HepG2 (cell line): ENCODE results near the gene ABCB9. TPM values are rescaled to one million over a fixed set of nuclear protein-coding genes. Genes with fewer than 3 reads are reported as not detected.
A peak's percentile ranks its signal among the peaks of the same experiment; 100 is the strongest.

Experiments
- DR1 ChIP-seq: sonication (generic); formaldehyde crosslinking; IDR thresholded peaks from 2 replicates; pipeline ENCODE4 v1.8.0; 2021; ENCODE audit warnings: mild to moderate bottlenecking, missing genetic modification reagents, inconsistent platforms
- ERF ChIP-seq: IDR thresholded peaks from 2 replicates; pipeline ENCODE4 v1.6.1; 2018; ENCODE audit warnings: missing biosample characterization, missing genetic modification reagents
- EZH2 ChIP-seq: conservative IDR thresholded peaks from 2 replicates; pipeline ENCODE4 v1.6.1; 2012; ENCODE audit warnings: mild to moderate bottlenecking, low read depth, low read length, moderate library complexity
- GPN1 ChIP-seq: sonication (generic); formaldehyde crosslinking; IDR thresholded peaks from 2 replicates; pipeline ENCODE4 v1.5.1; 2020; ENCODE audit warnings: missing genetic modification reagents, borderline replicate concordance
- HMGXB4 ChIP-seq, 2 experiments: sonication (generic) in 1 of 2; formaldehyde crosslinking in 1 of 2; IDR thresholded peaks; 2 replicates each; pipeline versions ENCODE4 v1.4.0 to v1.6.1; 2018 to 2020; ENCODE audit warnings: missing genetic modification reagents in 2 of 2, borderline replicate concordance in 1 of 2, low read depth in 1 of 2, mild to moderate bottlenecking in 1 of 2, missing biosample characterization in 1 of 2
- MEIS2 ChIP-seq: sonication (generic); formaldehyde crosslinking; IDR thresholded peaks from 2 replicates; pipeline ENCODE4 v1.9.0; 2021; ENCODE audit warnings: mild to moderate bottlenecking, missing genetic modification reagents
- NCOA2 ChIP-seq: sonication (generic); formaldehyde crosslinking; IDR thresholded peaks from 2 replicates; pipeline ENCODE4 v1.8.0; 2022; ENCODE audit warnings: inconsistent platforms
- RELA ChIP-seq: sonication (generic); formaldehyde crosslinking; IDR thresholded peaks from 2 replicates; pipeline ENCODE4 v1.4.0; 2020; ENCODE audit warnings: missing genetic modification reagents
- SP4 ChIP-seq: sonication (generic); formaldehyde crosslinking; IDR thresholded peaks from 2 replicates; pipeline ENCODE4 v1.8.1; 2023; ENCODE audit warnings: mild to moderate bottlenecking, missing genetic modification reagents
- SRF ChIP-seq: IDR thresholded peaks from 2 replicates; pipeline ENCODE4 v1.6.1; 2011; ENCODE audit warnings: mild to moderate bottlenecking, low read depth, low read length, moderate library complexity
- TMF1 ChIP-seq: sonication (generic); formaldehyde crosslinking; IDR thresholded peaks from 2 replicates; pipeline ENCODE4 v1.8.1; 2022; ENCODE audit warnings: low read depth, missing genetic modification reagents
- TP53 ChIP-seq: sonication (generic); formaldehyde crosslinking; conservative IDR thresholded peaks from 2 replicates; pipeline ENCODE4 v1.4.0; 2020; ENCODE audit warnings: missing genetic modification reagents
- ZBTB42 ChIP-seq: sonication (generic); formaldehyde crosslinking; IDR thresholded peaks from 2 replicates; pipeline ENCODE4 v1.5.0; 2020; ENCODE audit warnings: mild to moderate bottlenecking, missing genetic modification reagents
- ZFP91 ChIP-seq: sonication (generic); formaldehyde crosslinking; IDR thresholded peaks from 2 replicates; pipeline ENCODE4 v1.9.0; 2022; ENCODE audit warnings: missing genetic modification reagents, mild to moderate bottlenecking, borderline replicate concordance
- ZHX1 ChIP-seq: sonication (generic); formaldehyde crosslinking; IDR thresholded peaks from 2 replicates; pipeline ENCODE4 v1.8.1; 2022; ENCODE audit warnings: low read depth, mild to moderate bottlenecking, missing genetic modification reagents
- ZNF235 ChIP-seq: sonication (generic); formaldehyde crosslinking; IDR thresholded peaks from 2 replicates; pipeline ENCODE4 v1.8.1; 2023; ENCODE audit warnings: mild to moderate bottlenecking, missing genetic modification reagents, borderline replicate concordance
- ZNF317 ChIP-seq: sonication (generic); formaldehyde crosslinking; IDR thresholded peaks from 2 replicates; pipeline ENCODE4 v1.5.0; 2020; ENCODE audit warnings: mild to moderate bottlenecking, missing genetic modification reagents
- ZNF343 ChIP-seq: sonication (generic); formaldehyde crosslinking; IDR thresholded peaks from 2 replicates; pipeline ENCODE4 v1.4.0; 2020; ENCODE audit warnings: mild to moderate bottlenecking, missing genetic modification reagents
- ZNF556 ChIP-seq: sonication (generic); formaldehyde crosslinking; IDR thresholded peaks from 2 replicates; pipeline ENCODE4 v1.4.0; 2020; ENCODE audit warnings: mild to moderate bottlenecking, missing genetic modification reagents, borderline replicate concordance
- ZNF740 ChIP-seq: sonication (generic); formaldehyde crosslinking; IDR thresholded peaks from 2 replicates; pipeline ENCODE4 v1.4.0; 2020; ENCODE audit warnings: missing genetic modification reagents
- polyA plus RNA-seq, 8 experiments: library from polyadenylated mRNA; depleted of rRNA in 3 of 8; stranded (reverse) in 7 of 8; unstranded in 1 of 8; fragments of >200 nt; fragmentation: Illumina TruSeq in 4 of 8; extraction: Trizol in 4 of 8; gene quantifications; 2 replicates each; pipeline versions ENCODE4 v1.2.1 to v1.2.3, GENCODE V29; 2011 to 2016; ENCODE audit warnings: low read depth in 4 of 8, missing spikeins in 1 of 8, mixed read lengths in 1 of 8; ENCODE audit not compliant: insufficient read depth in 1 of 8
- total RNA-seq, 5 experiments: library from RNA; depleted of rRNA; stranded (reverse); fragments of >200 nt; fragmentation: Illumina TruSeq; extraction: Trizol; gene quantifications; 2 replicates each; pipeline ENCODE4 v1.2.3, GENCODE V29; 2016; ENCODE audit warnings: low read depth in 1 of 5

ABCB9 gene
- total and polyA plus RNA-seq, 2 of the 13 experiments (the other 11 are each of a cell fraction or from before 2014, with no cell fraction given): 5.1 to 6.0 TPM

GRCh38 chr12:122974892-122975789 lies 8.9 kb upstream of the ABCB9 start, which contains the start of gene OGFOD2 (continued):
- TF ChIP-seq HMGXB4 (CRISPR knock-in tag; IDR thresholded peaks at IDR 0.05; ENCODE audit: borderline replicate concordance in 1 of 2, low read depth in 1 of 2): no peak; a peak in 1 of 4 replicates
- peak; percentile 89; the same call in 1 of the 2 replicates for TF ChIP-seq ZFP91 (CRISPR knock-in tag)
- no peak for TF ChIP-seq ZNF317 (CRISPR knock-in tag)
- TF ChIP-seq ZNF343 (CRISPR knock-in tag): no peak
- TF ChIP-seq SRF: no peak
- no peak for TF ChIP-seq ZNF740 (CRISPR knock-in tag)
- no peak for TF ChIP-seq GPN1 (CRISPR knock-in tag)
- no peak; the same call in none of the 2 replicates for TF ChIP-seq ZHX1 (CRISPR knock-in tag)
- TF ChIP-seq TMF1 (CRISPR knock-in tag): no peak; the same call in 1 of the 2 replicates
- TF ChIP-seq ERF: no peak; the same call in 1 of the 2 replicates
- no peak for TF ChIP-seq RELA
- TF ChIP-seq DR1: peak; percentile 25; the same call in 1 of the 2 replicates
- TF ChIP-seq TP53 (CRISPR knock-in tag): no peak
- TF ChIP-seq ZNF235 (CRISPR knock-in tag): no peak
- TF ChIP-seq NCOA2 (CRISPR knock-in tag): no peak
- no peak for TF ChIP-seq ZNF556 (CRISPR knock-in tag)
- TF ChIP-seq SP4 (CRISPR knock-in tag): peak; percentile 50; the same call in 1 of the 2 replicates
- 0 out of 2 replicates have a peak, but pooled peaks have one; percentile 12 for TF ChIP-seq MEIS2
- TF ChIP-seq EZH2: no peak
- TF ChIP-seq ZBTB42 (CRISPR knock-in tag): 0 out of 2 replicates have a peak, but pooled peaks have one; percentile 78
